ENCODE measurements around the gene SLC35A3. TPM values are rescaled to one million over a fixed set of nuclear protein-coding genes. Genes with fewer than 3 reads are reported as not detected.

Gene SLC35A3
- total RNA-seq, 1 donor from 2014 or later, result 24.1 TPM

GRCh38 chr1:99978218-99978617, 8.4 kb downstream of the SLC35A3 start:
- Histone ChIP-seq H3K27me3 (ENCODE audit: control insufficient read depth, insufficient read depth, low read length) (no peaks in the 10 kb centered on the region), H3K4me3 (ENCODE audit: low read depth, low read length) (no peak overlapping the region), H3K36me3 (ENCODE audit: control insufficient read depth, insufficient read depth, low read length) (no peaks in the 10 kb centered on the region)
- no peak for TF ChIP-seq CTCF (IDR thresholded peaks at IDR 0.05; ENCODE audit: insufficient read depth, low read length, poor library complexity, severe bottlenecking)
- DNase-seq (ENCODE audit: low read depth), result no peak

GRCh38 chr1:99979091-99979490, 9.3 kb downstream of the SLC35A3 start:
- DNase-seq (ENCODE audit: low read depth), result no peak
- TF ChIP-seq CTCF (IDR thresholded peaks at IDR 0.05; ENCODE audit: insufficient read depth, low read length, poor library complexity, severe bottlenecking), result no peak
- H3K27me3 ChIP-seq (ENCODE audit: control insufficient read depth, insufficient read depth, low read length), result no peaks in the 10 kb centered on the region
- H3K36me3 ChIP-seq (ENCODE audit: control insufficient read depth, insufficient read depth, low read length), result no peaks in the 10 kb centered on the region
- H3K4me3 ChIP-seq (ENCODE audit: low read depth, low read length), result no peak overlapping the region

- no peaks in the 10 kb centered on the region for H3K27me3 ChIP-seq (ENCODE audit: control insufficient read depth, insufficient read depth, low read length)
- DNase-seq (ENCODE audit: low read depth), result no peak
- no peak overlapping the region for H3K4me3 ChIP-seq (ENCODE audit: low read depth, low read length)
- H3K36me3 ChIP-seq (ENCODE audit: control insufficient read depth, insufficient read depth, low read length), result no peaks in the 10 kb centered on the region
- TF ChIP-seq CTCF (IDR thresholded peaks at IDR 0.05; ENCODE audit: insufficient read depth, low read length, poor library complexity, severe bottlenecking), result no peak
These were observed 11.1 kb downstream of the SLC35A3 start for GRCh38 chr1:99980928-99981327.

GRCh38 chr1:99986656-99987225, 16.9 kb downstream of the SLC35A3 start:
- no peak overlapping the region for H3K4me3 ChIP-seq (ENCODE audit: low read depth, low read length)
- DNase-seq (ENCODE audit: low read depth), result no peak
- no peaks in the 10 kb centered on the region for H3K27me3 ChIP-seq (ENCODE audit: control insufficient read depth, insufficient read depth, low read length)
- H3K36me3 ChIP-seq (ENCODE audit: control insufficient read depth, insufficient read depth, low read length), result no peaks in the 10 kb centered on the region
- TF ChIP-seq CTCF (IDR thresholded peaks at IDR 0.05; ENCODE audit: insufficient read depth, low read length, poor library complexity, severe bottlenecking), result no peak

- H3K36me3 ChIP-seq (ENCODE audit: control insufficient read depth, insufficient read depth, low read length), result no peaks in the 10 kb centered on the region
- no peak overlapping the region for H3K4me3 ChIP-seq (ENCODE audit: low read depth, low read length)
- H3K27me3 ChIP-seq (ENCODE audit: control insufficient read depth, insufficient read depth, low read length), result no peaks in the 10 kb centered on the region
- TF ChIP-seq CTCF (IDR thresholded peaks at IDR 0.05; ENCODE audit: insufficient read depth, low read length, poor library complexity, severe bottlenecking), result no peak
- no peak for DNase-seq (ENCODE audit: low read depth)
These were observed 18.5 kb downstream of the SLC35A3 start for GRCh38 chr1:99988210-99988765.
